D721Med (cell line): ENCODE measurements around the gene NLGN4X.
A peak's percentile ranks its signal among the peaks of the same experiment; 100 is the strongest.

Experiments used
- DNase-seq: peaks from one replicate; pipeline ENCODE4 v3.0.0; 2011; ENCODE audit warnings: low spot score; ENCODE audit not compliant: insufficient read length
- FAIRE-seq: peaks from 2 replicates; lab custom pipeline; 2011; peaks lifted over from hg19 to GRCh38; lab: Jason Lieb, UNC
- TF ChIP-seq, protein P1 (sequence below): IDR thresholded peaks from 2 replicates; pipeline ENCODE4 v1.5.1; 2012; ENCODE audit warnings: mild to moderate bottlenecking, control low read depth; ENCODE audit not compliant: insufficient read depth; ENCODE audit errors: missing control alignments

Gene NLGN4X

DNA sequence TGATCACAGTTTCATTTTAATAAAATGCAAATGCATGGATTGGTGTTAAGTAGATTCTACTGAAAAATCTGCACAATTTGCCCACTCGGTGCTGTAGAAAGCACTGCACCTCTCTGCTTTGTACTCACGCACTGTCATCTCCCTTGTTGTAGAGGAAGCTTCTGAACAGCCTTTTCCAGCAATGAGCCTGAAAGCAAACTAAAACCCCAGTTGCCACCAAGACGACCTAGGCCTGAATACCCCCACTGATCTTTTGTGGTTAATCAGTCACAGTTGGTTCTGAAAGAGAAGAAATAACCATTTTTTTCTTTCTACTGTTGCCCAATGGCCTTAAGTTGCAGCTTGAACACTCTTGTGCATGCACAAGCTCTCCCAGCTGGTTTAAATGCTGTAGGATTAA lies 229.8 kb downstream of the NLGN4X start:
- TF ChIP-seq, protein P1, sequence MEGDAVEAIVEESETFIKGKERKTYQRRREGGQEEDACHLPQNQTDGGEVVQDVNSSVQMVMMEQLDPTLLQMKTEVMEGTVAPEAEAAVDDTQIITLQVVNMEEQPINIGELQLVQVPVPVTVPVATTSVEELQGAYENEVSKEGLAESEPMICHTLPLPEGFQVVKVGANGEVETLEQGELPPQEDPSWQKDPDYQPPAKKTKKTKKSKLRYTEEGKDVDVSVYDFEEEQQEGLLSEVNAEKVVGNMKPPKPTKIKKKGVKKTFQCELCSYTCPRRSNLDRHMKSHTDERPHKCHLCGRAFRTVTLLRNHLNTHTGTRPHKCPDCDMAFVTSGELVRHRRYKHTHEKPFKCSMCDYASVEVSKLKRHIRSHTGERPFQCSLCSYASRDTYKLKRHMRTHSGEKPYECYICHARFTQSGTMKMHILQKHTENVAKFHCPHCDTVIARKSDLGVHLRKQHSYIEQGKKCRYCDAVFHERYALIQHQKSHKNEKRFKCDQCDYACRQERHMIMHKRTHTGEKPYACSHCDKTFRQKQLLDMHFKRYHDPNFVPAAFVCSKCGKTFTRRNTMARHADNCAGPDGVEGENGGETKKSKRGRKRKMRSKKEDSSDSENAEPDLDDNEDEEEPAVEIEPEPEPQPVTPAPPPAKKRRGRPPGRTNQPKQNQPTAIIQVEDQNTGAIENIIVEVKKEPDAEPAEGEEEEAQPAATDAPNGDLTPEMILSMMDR: no peak
- no peak for FAIRE-seq
- DNase-seq: no peak

GRCh38 chrX:5998456-5998855 lies 230.2 kb downstream of the NLGN4X start:
- TF ChIP-seq, protein P1: no peak
- no peak for DNase-seq
- FAIRE-seq: no peak

DNA sequence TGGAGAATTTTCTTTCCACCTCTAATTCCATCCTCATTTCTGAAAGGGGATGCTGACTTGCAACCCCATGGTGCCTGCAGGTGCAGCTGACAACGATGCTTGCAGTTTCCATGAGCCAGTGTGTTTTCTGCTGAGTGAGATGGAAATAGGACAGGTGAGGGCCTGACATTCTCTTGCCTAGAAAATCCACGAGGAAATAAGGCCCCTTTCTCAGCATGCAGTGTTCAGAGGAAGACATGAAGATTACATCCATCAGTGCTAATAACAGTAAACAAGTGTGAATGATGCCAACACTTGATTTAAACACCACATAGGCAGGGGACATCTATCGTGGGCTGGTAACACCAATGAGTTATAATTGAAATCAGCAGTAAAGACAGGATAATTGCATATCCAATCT lies 237.3 kb downstream of the NLGN4X start:
- TF ChIP-seq, protein P1: no peak
- FAIRE-seq: peak; percentile 44
- no peak for DNase-seq

DNA sequence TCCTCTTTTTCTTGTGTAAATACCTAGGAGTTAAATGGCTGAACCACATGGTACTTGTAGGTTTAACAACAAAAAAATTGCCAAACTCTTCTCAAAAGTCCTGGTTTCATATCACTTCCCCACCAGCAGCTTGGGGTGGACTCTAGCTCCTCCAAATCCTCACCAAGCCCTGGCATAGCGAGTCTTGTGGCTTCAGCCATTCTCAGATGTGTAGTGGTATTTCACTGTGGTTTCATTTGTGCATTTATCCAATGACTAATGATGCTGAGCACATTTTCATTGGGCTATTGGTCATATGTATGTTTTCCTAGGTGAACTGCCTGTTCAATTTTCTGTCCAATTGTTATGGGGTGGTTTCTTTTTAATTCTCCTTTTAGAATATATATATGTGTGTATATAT lies 249.3 kb downstream of the NLGN4X start:
- FAIRE-seq (no peak), DNase-seq (no peak)
- TF ChIP-seq, protein P1: no peak

GRCh38 chrX:5976332-5976731 lies 252.3 kb downstream of the NLGN4X start:
- TF ChIP-seq, protein P1: no peak
- no peak for FAIRE-seq
- DNase-seq: no peak

GRCh38 chrX:5971300-5971699 lies 257.4 kb downstream of the NLGN4X start:
- TF ChIP-seq, protein P1: no peak
- DNase-seq (no peak), FAIRE-seq (no peak)

- DNase-seq: no peak
- no peak for FAIRE-seq
- TF ChIP-seq, protein P1: no peak
Measured at GRCh38 chrX:5965406-5965805, 263.3 kb downstream of the NLGN4X start.
